Hepatocyte (in vitro differentiated cells): ENCODE measurements around the gene MEOX1.

Experiments used
- EZH2phosphoT487 ChIP-seq: fragments of 200-600 bp; sonication (generic); IDR thresholded peaks from one replicate; pipeline ENCODE4 v1.6.1; 2018; ENCODE audit warnings: antibody characterized with exemption, mild to moderate bottlenecking, low read depth, moderate library complexity; ENCODE audit not compliant: unreplicated experiment, severe bottlenecking
- TF ChIP-seq, protein P1 (sequence below): fragments of 200-600 bp; sonication (generic); IDR thresholded peaks from 2 replicates; pipeline ENCODE4 v1.5.1; 2016; ENCODE audit warnings: antibody characterized with exemption, mild to moderate bottlenecking; ENCODE audit not compliant: poor library complexity

DNA sequence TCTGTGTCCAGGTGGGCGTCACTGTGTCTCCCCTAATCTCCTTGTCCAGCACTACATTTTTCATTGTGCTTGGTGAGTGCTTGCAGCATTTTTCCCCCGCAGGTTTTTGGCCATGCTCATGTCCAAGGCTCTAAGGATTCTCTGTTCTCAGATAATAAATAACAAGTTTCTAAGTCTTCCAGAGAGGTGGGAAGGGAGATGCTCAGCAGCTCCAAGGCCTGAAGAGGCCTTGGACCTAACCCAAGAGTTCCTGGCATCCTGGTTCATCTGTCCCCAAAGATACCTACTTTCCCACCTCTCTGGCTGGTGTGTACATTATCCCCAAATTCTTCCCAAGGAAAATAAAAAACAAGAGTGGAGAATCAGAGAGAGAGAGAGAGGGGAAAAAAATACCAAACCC is 45.3 kb downstream of the MEOX1 start:
- TF ChIP-seq, protein P1, sequence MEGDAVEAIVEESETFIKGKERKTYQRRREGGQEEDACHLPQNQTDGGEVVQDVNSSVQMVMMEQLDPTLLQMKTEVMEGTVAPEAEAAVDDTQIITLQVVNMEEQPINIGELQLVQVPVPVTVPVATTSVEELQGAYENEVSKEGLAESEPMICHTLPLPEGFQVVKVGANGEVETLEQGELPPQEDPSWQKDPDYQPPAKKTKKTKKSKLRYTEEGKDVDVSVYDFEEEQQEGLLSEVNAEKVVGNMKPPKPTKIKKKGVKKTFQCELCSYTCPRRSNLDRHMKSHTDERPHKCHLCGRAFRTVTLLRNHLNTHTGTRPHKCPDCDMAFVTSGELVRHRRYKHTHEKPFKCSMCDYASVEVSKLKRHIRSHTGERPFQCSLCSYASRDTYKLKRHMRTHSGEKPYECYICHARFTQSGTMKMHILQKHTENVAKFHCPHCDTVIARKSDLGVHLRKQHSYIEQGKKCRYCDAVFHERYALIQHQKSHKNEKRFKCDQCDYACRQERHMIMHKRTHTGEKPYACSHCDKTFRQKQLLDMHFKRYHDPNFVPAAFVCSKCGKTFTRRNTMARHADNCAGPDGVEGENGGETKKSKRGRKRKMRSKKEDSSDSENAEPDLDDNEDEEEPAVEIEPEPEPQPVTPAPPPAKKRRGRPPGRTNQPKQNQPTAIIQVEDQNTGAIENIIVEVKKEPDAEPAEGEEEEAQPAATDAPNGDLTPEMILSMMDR = no peak
- TF ChIP-seq EZH2phosphoT487 = no peak
